ENCODE data around the gene LTBP1. TPM values are rescaled to one million over a fixed set of nuclear protein-coding genes. Genes with fewer than 3 reads are reported as not detected.

LTBP1 gene
- total and polyA plus RNA-seq, 10 of the 15 experiments (the other 5 are each of a cell fraction or from before 2014, with no cell fraction given), result 0.01 to 0.28 (median 0.12) TPM; not detected in 2

DNA sequence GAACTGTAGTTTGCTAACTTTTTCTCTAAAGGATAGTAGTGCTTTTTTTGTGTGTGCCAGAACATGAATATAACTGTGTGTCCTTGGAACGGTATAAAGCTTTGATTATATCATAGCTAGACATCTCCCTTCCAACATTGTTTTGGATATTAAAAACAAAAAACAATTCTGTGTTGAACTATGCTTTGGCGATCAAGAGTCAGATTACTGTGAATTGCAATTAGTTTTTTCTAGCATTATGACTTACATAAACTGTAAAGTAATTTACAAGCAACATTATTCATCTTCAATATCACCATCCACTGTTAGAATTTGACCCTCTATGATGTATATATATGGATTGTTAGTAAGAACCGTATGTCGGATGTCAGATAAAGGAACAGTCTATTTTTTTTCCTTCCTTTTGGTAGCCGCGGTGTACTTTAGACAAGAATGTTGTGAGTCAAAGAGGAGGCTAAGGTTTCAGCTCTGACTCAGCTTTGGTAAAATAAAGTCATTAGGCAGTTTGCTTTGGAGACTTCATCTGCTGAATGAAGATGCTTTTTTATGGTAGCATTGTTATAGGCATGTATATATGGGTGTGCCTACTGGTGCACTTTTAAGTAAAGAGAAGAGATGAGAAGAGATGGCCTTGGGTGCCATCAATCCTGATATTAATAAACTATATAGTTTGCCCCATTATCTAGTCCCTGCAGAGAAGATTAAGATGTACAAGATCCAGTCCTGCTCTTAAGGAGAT is 76.4 kb downstream of the LTBP1 start:
- CTCF ChIA-PET, result no interaction called here
- Histone ChIP-seq H3K27ac (ENCODE audit: control insufficient read depth, insufficient read depth) (no peak overlapping the region), H3K9me3 (replicated peaks; ENCODE audit: control insufficient read depth, insufficient read depth, low read length) (no peaks in the 10 kb centered on the region), H3K4me3 (no peak overlapping the region), H3K4me2 (ENCODE audit: control insufficient read depth, insufficient read depth) (no peak overlapping the region), H3K27me3 (replicated peaks in 1 of 2; ENCODE audit: control insufficient read depth in 2 of 2, insufficient read depth in 2 of 2, low read length in 1 of 2) (peaks cover 0 to 4% of the 10 kb centered on the region in 2 experiments; a peak in 2 of 4 replicates), H3K36me3 (ENCODE audit: control insufficient read depth in 2 of 2, insufficient read depth in 2 of 2, low read length in 1 of 2) (no peaks in the 10 kb centered on the region), H2AFZ (ENCODE audit: control insufficient read depth, low read depth, low read length) (no peak overlapping the region), H3K4me1 (ENCODE audit: control insufficient read depth, insufficient read depth, low read length) (no peaks in the 10 kb centered on the region), H4K20me1 (ENCODE audit: control insufficient read depth, insufficient read depth) (no peaks in the 10 kb centered on the region), H3K79me2 (ENCODE audit: control insufficient read depth, insufficient read depth, low read length) (no peaks in the 10 kb centered on the region), H3K9ac (ENCODE audit: control insufficient read depth, insufficient read depth, low read length) (no peak overlapping the region)
- ATAC-seq (no peak), FAIRE-seq (no peak), DNase-seq (ENCODE audit: low read depth, low spot score) (no peak)
- in situ Hi-C loops (cut with MboI) (no loop called here), intact Hi-C loops (cut with micrococcal nuclease; ENCODE audit: unreplicated experiment) (no loop called here)
- RAD21 ChIA-PET (ENCODE audit: unreplicated experiment), result no interaction called here
- POLR2A ChIA-PET, result no interaction called here
- BruUV-seq (replicated peaks), result no TSS peak
- SMC1A ChIA-PET (ENCODE audit: uncharacterized antibody, unreplicated experiment), result interaction anchor here (1.0 kb wide), 1 partner anchor 10 kb away, joined by 3 read pairs; no protein-coding TSS in a partner anchor
- WGBS (ENCODE audit: insufficient coverage, insufficient replicate concordance, low lambda C conversion rate, missing lambda C conversion rate), result 11% methylated on average over 6 of the region's 6 CpGs
- no peak for TF ChIP-seq ZNF622 (IDR thresholded peaks at IDR 0.05)
- TF ChIP-seq, protein P1, sequence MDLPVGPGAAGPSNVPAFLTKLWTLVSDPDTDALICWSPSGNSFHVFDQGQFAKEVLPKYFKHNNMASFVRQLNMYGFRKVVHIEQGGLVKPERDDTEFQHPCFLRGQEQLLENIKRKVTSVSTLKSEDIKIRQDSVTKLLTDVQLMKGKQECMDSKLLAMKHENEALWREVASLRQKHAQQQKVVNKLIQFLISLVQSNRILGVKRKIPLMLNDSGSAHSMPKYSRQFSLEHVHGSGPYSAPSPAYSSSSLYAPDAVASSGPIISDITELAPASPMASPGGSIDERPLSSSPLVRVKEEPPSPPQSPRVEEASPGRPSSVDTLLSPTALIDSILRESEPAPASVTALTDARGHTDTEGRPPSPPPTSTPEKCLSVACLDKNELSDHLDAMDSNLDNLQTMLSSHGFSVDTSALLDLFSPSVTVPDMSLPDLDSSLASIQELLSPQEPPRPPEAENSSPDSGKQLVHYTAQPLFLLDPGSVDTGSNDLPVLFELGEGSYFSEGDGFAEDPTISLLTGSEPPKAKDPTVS (IDR thresholded peaks at IDR 0.05; ENCODE audit: low read depth, low read length), result no peak
- no peak for TF ChIP-seq HDGF (IDR thresholded peaks at IDR 0.05)
- TF ChIP-seq, protein P2, sequence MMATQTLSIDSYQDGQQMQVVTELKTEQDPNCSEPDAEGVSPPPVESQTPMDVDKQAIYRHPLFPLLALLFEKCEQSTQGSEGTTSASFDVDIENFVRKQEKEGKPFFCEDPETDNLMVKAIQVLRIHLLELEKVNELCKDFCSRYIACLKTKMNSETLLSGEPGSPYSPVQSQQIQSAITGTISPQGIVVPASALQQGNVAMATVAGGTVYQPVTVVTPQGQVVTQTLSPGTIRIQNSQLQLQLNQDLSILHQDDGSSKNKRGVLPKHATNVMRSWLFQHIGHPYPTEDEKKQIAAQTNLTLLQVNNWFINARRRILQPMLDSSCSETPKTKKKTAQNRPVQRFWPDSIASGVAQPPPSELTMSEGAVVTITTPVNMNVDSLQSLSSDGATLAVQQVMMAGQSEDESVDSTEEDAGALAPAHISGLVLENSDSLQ (IDR thresholded peaks at IDR 0.05), result no peak
- TF ChIP-seq, protein P3, sequence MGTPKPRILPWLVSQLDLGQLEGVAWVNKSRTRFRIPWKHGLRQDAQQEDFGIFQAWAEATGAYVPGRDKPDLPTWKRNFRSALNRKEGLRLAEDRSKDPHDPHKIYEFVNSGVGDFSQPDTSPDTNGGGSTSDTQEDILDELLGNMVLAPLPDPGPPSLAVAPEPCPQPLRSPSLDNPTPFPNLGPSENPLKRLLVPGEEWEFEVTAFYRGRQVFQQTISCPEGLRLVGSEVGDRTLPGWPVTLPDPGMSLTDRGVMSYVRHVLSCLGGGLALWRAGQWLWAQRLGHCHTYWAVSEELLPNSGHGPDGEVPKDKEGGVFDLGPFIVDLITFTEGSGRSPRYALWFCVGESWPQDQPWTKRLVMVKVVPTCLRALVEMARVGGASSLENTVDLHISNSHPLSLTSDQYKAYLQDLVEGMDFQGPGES (IDR thresholded peaks at IDR 0.05), result no peak
- no peak for TF ChIP-seq NFYB (IDR thresholded peaks at IDR 0.05; ENCODE audit: insufficient read depth, low read depth, low read length)
- TF ChIP-seq ZNF24 (IDR thresholded peaks at IDR 0.05), result no peak
- TF ChIP-seq, protein P4, sequence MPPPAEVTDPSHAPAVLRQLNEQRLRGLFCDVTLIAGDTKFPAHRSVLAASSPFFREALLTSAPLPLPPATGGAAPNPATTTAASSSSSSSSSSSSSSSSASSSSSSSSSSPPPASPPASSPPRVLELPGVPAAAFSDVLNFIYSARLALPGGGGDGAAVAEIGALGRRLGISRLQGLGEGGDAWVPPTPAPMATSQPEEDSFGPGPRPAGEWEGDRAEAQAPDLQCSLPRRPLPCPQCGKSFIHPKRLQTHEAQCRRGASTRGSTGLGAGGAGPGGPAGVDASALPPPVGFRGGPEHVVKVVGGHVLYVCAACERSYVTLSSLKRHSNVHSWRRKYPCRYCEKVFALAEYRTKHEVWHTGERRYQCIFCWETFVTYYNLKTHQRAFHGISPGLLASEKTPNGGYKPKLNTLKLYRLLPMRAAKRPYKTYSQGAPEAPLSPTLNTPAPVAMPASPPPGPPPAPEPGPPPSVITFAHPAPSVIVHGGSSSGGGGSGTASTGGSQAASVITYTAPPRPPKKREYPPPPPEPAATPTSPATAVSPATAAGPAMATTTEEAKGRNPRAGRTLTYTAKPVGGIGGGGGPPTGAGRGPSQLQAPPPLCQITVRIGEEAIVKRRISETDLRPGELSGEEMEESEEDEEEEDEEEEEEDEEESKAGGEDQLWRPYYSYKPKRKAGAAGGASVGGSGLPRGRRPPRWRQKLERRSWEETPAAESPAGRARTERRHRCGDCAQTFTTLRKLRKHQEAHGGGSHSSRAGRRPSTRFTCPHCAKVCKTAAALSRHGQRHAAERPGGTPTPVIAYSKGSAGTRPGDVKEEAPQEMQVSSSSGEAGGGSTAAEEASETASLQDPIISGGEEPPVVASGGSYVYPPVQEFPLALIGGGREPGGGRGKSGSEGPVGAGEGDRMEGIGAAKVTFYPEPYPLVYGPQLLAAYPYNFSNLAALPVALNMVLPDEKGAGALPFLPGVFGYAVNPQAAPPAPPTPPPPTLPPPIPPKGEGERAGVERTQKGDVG (CRISPR knock-in tag; IDR thresholded peaks at IDR 0.05), result no peak
- no peak for TF ChIP-seq YBX1 (IDR thresholded peaks at IDR 0.05)
- no peak for TF ChIP-seq CREB1 (IDR thresholded peaks at IDR 0.05; ENCODE audit: low read depth)
- TF ChIP-seq, protein P5, sequence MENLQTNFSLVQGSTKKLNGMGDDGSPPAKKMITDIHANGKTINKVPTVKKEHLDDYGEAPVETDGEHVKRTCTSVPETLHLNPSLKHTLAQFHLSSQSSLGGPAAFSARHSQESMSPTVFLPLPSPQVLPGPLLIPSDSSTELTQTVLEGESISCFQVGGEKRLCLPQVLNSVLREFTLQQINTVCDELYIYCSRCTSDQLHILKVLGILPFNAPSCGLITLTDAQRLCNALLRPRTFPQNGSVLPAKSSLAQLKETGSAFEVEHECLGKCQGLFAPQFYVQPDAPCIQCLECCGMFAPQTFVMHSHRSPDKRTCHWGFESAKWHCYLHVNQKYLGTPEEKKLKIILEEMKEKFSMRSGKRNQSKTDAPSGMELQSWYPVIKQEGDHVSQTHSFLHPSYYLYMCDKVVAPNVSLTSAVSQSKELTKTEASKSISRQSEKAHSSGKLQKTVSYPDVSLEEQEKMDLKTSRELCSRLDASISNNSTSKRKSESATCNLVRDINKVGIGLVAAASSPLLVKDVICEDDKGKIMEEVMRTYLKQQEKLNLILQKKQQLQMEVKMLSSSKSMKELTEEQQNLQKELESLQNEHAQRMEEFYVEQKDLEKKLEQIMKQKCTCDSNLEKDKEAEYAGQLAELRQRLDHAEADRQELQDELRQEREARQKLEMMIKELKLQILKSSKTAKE (IDR thresholded peaks at IDR 0.05; ENCODE audit: low read depth, poor library complexity, severe bottlenecking), result no peak
- no peak for TF ChIP-seq EZH2 (IDR thresholded peaks at IDR 0.05; ENCODE audit: borderline replicate concordance, control insufficient read depth, low read depth, low read length)
- TF ChIP-seq SPI1 (IDR thresholded peaks at IDR 0.05; ENCODE audit: borderline replicate concordance, insufficient read depth, low read depth, low read length), result no peak
- TF ChIP-seq JUND (IDR thresholded peaks at IDR 0.05; ENCODE audit: low read depth, low read length), result no peak
- no peak for TF ChIP-seq CHD1 (IDR thresholded peaks at IDR 0.05; ENCODE audit: low read depth, low read length)

All from GM12878 (cell line).